22Rv1 (cell line): ENCODE measurements around the gene SH3TC2.

Experiments
- CTCF ChIP-seq: fragments of 450-650 bp; IDR thresholded peaks from 2 replicates; pipeline ENCODE4 v1.5.1; 2017; ENCODE audit warnings: mild to moderate bottlenecking
- ZFX ChIP-seq: fragments of 450-650 bp; IDR thresholded peaks from 2 replicates; pipeline ENCODE4 v1.6.1; 2017; ENCODE audit warnings: antibody characterized with exemption, borderline replicate concordance

DNA sequence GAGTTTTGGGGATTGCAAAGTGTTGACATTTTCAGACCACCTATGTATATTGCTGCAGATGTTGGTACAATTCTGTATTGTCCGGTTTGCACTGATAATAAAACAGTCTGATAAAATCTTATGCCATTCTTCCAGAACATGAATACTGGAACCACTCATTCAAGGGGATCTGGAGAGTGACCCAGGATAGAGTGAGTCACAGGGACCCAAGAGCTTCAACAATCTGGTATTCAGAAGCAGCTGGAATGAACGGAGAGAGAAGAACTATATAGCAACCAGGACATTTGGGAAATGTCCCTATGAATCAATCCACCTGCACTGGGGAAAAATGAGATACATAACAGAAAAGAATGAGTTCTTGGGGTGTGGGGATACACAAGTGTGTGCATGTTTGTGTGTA is 73.3 kb downstream of the SH3TC2 start:
- TF ChIP-seq CTCF (no peak), ZFX (no peak)
